HEK293T (cell line): Measurements from ENCODE around the gene PXMP4.

Experiments used
- ARNT ChIP-seq: fragments of 450-650 bp; IDR thresholded peaks from 2 replicates; pipeline ENCODE4 v1.6.1; 2017; ENCODE audit warnings: mild to moderate bottlenecking
- BHLHE40 ChIP-seq: fragments of 450-650 bp; IDR thresholded peaks from 2 replicates; pipeline ENCODE4 v1.6.1; 2016; ENCODE audit warnings: mild to moderate bottlenecking, moderate library complexity, borderline replicate concordance
- CTBP1 ChIP-seq: fragments of 450-650 bp; IDR thresholded peaks from 2 replicates; pipeline ENCODE4 v1.6.1; 2016; ENCODE audit warnings: borderline replicate concordance
- ELF4 ChIP-seq: fragments of 450-650 bp; IDR thresholded peaks from 2 replicates; pipeline ENCODE4 v1.6.1; 2017; ENCODE audit warnings: antibody characterized with exemption
- FOXA1 ChIP-seq: fragments of 450-650 bp; IDR thresholded peaks from 2 replicates; pipeline ENCODE4 v1.6.1; 2016; ENCODE audit warnings: mild to moderate bottlenecking
- FOXK2 ChIP-seq: fragments of 450-650 bp; IDR thresholded peaks from 2 replicates; pipeline ENCODE4 v1.6.1; 2016; ENCODE audit warnings: mild to moderate bottlenecking
- FOXM1 ChIP-seq: fragments of 450-650 bp; IDR thresholded peaks from 2 replicates; pipeline ENCODE4 v1.6.1; 2017; ENCODE audit warnings: mild to moderate bottlenecking, borderline replicate concordance
- L3MBTL2 ChIP-seq: fragments of 450-650 bp; conservative IDR thresholded peaks from 2 replicates; pipeline ENCODE4 v1.6.1; 2016; ENCODE audit warnings: mild to moderate bottlenecking
- LEF1 ChIP-seq: fragments of 450-650 bp; IDR thresholded peaks from 2 replicates; pipeline ENCODE4 v1.6.1; 2017; ENCODE audit warnings: mild to moderate bottlenecking, borderline replicate concordance
- NFRKB ChIP-seq: fragments of 450-650 bp; IDR thresholded peaks from 2 replicates; pipeline ENCODE4 v1.6.1; 2016; ENCODE audit warnings: mild to moderate bottlenecking, moderate library complexity
- SP1 ChIP-seq: fragments of 450-650 bp; IDR thresholded peaks from 2 replicates; pipeline ENCODE4 v1.6.1; 2017
- SUZ12 ChIP-seq: fragments of 450-650 bp; IDR thresholded peaks from 2 replicates; pipeline ENCODE4 v1.6.1; 2016; ENCODE audit warnings: mild to moderate bottlenecking
- ZNF384 ChIP-seq: fragments of 450-650 bp; IDR thresholded peaks from 2 replicates; pipeline ENCODE4 v1.6.1; 2016
- TF ChIP-seq, protein P1 (sequence below): fragments of 450-650 bp; IDR thresholded peaks from 2 replicates; pipeline ENCODE4 v1.6.1; 2016

DNA sequence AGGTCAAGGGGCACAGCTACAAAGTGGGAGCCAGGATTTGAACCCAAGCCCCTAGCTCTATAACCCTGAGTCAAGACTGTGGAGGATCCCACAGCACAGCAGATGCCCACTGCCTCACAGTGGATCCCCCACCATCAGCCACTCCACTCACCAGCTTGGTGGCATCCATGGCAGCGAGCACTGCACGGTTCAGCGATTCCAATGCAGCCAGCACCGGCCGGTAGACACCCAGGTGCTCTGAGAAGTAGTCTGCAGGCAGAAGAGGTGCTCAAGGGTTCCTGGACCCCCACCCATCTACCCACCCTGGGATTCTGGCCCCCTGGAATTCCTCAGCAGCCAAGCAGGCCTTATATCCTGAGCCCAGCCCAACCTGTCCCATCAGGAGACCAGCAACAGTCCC is 50.9 kb downstream of the PXMP4 start:
- TF ChIP-seq FOXM1 = no peak
- no peak for TF ChIP-seq CTBP1
- TF ChIP-seq, protein P1, sequence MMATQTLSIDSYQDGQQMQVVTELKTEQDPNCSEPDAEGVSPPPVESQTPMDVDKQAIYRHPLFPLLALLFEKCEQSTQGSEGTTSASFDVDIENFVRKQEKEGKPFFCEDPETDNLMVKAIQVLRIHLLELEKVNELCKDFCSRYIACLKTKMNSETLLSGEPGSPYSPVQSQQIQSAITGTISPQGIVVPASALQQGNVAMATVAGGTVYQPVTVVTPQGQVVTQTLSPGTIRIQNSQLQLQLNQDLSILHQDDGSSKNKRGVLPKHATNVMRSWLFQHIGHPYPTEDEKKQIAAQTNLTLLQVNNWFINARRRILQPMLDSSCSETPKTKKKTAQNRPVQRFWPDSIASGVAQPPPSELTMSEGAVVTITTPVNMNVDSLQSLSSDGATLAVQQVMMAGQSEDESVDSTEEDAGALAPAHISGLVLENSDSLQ = no peak
- TF ChIP-seq SP1 = no peak
- TF ChIP-seq L3MBTL2 = no peak
- no peak for TF ChIP-seq ZNF384
- no peak for TF ChIP-seq SUZ12
- TF ChIP-seq FOXK2 = no peak
- no peak for TF ChIP-seq BHLHE40
- TF ChIP-seq LEF1 = no peak
- no peak for TF ChIP-seq FOXA1
- no peak for TF ChIP-seq NFRKB
- no peak for TF ChIP-seq ELF4
- TF ChIP-seq ARNT = no peak
